KOPT-K1 (cell line): ENCODE measurements around the gene NUP210.

Source experiments
- H3K27ac ChIP-seq: fragments of 200-600 bp; sonication (generic); 2 replicates; pipeline ENCODE4 v1.5.1; 2016; ENCODE audit warnings: antibody characterized with exemption, mild to moderate bottlenecking, low read depth, low read length; ENCODE audit not compliant: poor library complexity, severe bottlenecking
- H3K36me3 ChIP-seq: fragments of 200-600 bp; sonication (generic); 2 replicates; pipeline ENCODE4 v1.5.1; 2017; ENCODE audit warnings: antibody characterized with exemption, mild to moderate bottlenecking, low read length, moderate library complexity; ENCODE audit not compliant: insufficient read depth
- H3K9me3 ChIP-seq: fragments of 200-600 bp; sonication (generic); 2 replicates; pipeline ENCODE4 v1.5.1; 2017; ENCODE audit warnings: antibody characterized with exemption, low read length, mild to moderate bottlenecking; ENCODE audit not compliant: insufficient read depth, poor library complexity, severe bottlenecking

NUP210 gene

DNA sequence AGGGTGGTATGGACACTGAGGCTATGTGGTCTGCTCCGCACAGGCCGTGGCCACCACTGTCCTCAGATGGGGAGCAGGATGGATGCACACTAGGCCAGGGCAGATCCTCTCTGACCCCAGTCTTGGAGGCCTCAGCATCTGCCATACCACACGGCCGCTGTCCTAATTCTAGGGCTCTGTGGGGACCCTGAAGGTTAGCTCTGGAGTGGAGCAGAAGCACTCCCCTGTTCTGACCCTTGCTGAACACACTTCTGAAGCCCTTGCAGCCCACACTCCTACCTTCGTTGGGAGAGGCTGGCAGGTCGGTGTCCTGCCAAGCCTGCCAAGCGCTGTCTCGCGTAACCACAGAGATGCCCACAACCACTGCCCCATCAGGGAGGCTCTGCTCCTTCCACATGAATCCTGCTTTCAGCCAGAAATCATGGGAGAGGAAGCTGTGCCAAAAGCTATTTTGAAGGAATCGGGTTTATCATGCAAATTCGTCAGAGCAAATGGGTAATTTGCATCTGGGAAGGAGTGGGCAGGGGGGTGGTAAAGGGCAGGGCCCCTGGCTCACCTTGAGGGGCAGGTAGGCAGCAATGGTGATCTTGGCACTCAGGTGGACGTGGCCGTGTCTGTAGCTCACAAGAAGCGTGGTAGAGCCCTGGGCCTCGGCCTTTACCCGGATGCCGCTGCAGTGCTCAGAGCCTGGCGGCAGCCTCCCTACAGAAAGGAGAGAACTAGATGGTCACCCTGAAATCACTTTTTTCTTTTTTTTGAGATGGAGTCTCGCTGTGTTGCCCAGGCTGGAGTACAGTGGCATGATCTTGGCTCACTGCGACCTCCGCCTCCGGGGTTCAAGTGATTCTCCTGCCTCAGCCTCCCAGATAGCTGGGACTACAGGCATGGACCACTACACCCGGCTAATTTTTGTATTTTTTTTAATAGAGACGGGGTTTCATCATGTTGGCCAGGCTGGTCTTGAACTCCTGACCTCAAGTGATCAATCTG, 54.4 kb downstream of the NUP210 start:
- peaks cover 100% of the 10 kb centered on the region for H3K36me3 ChIP-seq
- H3K27ac ChIP-seq: no peak overlapping the region

DNA sequence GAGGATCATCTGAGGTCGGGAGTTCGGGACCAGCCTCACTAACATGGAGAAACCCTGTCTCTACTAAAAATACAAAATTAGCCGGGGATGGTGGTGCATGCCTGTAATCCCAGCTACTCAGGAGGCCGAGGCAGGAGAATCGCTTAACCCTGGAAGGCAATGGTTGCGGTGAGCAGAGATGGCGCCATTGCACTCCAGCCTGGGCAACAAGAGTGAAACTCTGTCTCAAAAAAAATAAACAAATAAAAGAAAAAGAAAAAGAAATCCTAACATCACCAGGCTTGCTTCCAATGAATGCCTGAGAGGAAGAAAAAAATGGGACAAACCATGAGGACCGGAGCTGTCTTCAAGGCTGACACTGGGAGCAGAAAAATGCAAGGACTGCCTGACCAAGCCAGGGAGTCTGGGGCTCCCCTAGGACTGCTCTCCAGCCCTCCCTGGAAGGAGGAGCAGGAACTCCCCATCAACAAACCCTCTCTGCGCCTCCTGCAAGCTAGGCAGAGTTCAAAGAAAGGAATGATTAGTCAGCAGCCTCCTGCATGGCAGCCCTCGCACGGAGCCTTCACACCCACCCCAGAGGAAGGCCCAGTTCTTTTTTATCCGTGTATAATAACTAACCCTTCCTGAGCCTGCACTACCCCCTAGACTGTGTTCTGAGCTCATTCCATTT, 55.4 kb downstream of the NUP210 start:
- H3K36me3 ChIP-seq: peaks cover 100% of the 10 kb centered on the region
- no peaks in the 10 kb centered on the region for H3K9me3 ChIP-seq
- H3K27ac ChIP-seq: no peak overlapping the region

More for the DNA sequence above, 54.4 kb downstream of the NUP210 start:
- H3K9me3 ChIP-seq: no peaks in the 10 kb centered on the region

DNA sequence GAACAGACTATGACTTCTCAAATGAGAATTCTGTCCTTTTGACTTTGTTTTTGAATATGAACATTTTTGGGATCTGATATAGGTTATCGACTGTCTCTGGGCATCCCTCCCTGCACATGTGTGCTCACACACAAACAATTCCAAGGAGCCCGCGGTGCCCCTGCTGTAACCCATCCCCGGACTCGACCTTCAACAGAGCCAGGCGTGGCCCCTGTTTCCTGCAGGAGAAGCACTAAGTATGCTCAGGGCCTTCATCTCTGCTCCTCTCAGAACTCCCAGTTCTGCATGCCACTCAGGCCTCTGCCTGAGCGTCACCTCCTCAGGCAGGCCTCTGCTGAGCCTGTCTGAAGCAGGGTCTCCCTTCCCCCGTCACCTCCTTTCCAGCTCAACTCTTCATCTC, 57.6 kb downstream of the NUP210 start:
- H3K36me3 ChIP-seq: peaks cover 100% of the 10 kb centered on the region

DNA sequence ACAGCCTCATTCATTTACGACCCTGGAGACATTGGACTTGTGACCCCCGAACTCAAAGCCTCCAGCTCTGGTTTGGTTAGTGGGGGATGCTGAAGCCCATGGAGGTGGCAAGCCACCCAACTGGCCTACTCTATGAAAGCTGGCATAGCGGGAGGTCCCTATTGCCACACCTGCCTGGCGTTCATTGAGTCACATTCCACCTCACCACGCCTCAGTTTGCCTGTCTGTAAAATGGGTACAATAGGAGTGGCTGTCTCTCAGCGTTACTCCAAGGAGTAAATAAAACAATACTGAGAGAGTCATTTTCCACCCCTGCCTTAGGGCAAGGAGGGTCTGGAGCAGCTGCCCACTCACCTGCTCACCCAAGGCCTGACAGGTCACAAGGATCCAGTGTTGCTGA, 60.2 kb downstream of the NUP210 start:
- Histone ChIP-seq H3K27ac (no peak overlapping the region), H3K36me3 (peaks cover 100% of the 10 kb centered on the region), H3K9me3 (no peaks in the 10 kb centered on the region)

More for the DNA sequence above, 57.6 kb downstream of the NUP210 start:
- no peaks in the 10 kb centered on the region for H3K9me3 ChIP-seq
- no peak overlapping the region for H3K27ac ChIP-seq

DNA sequence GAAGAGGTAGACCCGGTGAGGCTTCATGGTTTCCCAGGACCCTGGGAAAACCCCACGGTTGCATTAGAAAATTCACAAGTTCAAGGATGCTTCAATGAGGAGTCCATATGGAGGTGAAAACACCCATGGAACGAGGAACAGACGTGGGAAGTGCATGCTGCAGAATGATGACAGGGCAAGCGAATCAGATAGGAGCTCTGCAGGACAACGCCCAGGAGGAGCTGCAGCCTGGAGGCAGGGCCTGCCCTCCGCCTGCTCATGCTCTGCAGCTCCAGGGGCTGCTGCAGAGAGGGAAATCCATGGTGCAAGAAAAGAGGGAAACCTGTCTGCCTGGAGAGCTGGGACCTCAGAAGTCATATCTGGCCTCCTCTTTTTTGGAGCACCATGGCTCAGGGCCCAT, 61.5 kb downstream of the NUP210 start:
- Histone ChIP-seq H3K27ac (no peak overlapping the region), H3K36me3 (peaks cover 100% of the 10 kb centered on the region), H3K9me3 (no peaks in the 10 kb centered on the region)

DNA sequence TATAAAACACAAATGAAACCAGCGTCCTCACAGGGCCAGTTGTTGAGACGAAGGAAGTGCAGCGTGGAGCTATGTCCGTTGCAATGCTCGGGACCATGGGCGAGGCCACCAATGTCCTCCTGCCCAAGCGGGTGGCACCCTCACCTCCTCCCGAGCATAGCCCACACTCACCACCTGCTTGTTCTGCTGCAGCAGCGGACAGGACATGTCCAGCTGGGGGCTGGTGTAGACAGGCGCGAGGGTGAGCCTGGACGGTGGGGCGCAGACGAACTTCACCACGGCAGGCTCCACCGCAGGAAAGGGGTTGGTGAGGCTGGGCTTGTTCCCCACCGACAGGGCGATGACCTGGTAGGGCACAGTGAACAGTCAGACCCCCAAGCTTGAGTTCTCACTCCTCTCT, 62.1 kb downstream of the NUP210 start:
- H3K36me3 ChIP-seq: peaks cover 100% of the 10 kb centered on the region
- H3K9me3 ChIP-seq: no peaks in the 10 kb centered on the region
- no peak overlapping the region for H3K27ac ChIP-seq

DNA sequence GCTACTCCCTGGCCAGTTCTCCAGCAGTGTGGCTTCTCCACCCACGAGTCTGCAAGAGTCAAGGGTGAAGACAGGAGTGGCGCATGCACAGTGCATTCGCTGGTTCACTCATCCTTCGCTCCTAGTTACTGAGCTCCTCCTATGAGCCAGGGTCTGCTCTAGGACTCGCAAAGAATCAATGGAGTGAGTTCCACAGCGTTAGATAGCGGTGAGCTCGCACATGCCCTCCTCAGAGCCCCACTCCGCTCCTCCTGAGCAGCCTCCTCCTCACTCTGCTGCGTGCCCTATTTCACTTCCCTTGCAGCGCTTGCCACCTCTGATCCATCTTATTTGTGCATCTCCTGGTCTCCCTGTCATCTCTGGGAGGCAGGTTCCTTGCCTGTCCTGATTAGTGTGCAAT, 63.0 kb downstream of the NUP210 start:
- Histone ChIP-seq H3K9me3 (no peaks in the 10 kb centered on the region), H3K27ac (no peak overlapping the region), H3K36me3 (peaks cover 100% of the 10 kb centered on the region)

DNA sequence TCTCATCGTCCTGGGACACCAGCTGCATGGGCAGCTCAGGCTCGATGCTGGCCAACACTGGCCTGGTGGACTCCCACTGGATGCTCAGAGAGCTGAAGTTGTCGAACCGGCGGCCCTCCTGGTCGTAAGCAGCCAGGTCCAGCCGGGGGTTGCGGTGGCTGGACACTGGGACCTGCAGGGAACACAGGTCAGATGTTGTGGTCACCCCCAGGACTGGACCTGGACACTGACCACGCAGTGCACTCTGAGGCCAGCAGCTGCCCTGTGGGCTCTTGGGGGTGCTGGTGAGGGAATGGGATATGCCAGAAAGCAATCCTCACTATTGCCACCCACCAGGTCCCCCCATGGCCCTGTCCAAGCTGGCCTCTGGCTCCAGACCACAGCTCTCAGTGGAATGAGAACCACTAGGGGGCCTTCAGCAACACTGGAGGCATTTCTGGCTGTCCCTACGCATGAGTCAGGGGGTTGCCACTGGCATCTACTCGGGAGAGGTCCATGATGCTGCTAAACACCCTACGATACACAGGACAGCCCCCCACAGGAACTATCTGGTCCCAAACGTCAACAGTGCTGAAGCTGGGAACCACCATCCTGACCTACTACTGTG, 66.1 kb downstream of the NUP210 start:
- Histone ChIP-seq H3K36me3 (peaks cover 100% of the 10 kb centered on the region), H3K27ac (no peak overlapping the region), H3K9me3 (no peaks in the 10 kb centered on the region)

DNA sequence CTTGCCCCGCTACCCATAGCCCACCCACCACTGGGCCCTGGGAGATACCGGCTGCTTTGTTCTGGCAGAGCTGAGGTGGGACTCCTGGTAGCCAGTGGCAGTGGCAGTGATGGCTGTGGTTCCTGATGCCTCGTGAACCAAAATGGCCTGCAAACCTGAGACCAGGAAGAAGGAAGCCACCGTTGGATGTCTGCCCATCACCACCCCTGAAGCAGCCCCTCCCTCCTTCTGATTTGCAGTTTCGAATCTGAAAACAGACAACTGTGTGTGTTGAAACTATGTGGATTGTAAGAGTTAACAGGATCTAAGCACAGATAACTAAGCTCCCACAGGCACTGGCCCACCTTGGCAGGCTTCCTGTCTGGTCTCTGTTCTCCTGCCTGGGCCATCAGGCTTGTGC, 66.6 kb downstream of the NUP210 start:
- Histone ChIP-seq H3K36me3 (peaks cover 100% of the 10 kb centered on the region), H3K27ac (no peak overlapping the region), H3K9me3 (no peaks in the 10 kb centered on the region)

DNA sequence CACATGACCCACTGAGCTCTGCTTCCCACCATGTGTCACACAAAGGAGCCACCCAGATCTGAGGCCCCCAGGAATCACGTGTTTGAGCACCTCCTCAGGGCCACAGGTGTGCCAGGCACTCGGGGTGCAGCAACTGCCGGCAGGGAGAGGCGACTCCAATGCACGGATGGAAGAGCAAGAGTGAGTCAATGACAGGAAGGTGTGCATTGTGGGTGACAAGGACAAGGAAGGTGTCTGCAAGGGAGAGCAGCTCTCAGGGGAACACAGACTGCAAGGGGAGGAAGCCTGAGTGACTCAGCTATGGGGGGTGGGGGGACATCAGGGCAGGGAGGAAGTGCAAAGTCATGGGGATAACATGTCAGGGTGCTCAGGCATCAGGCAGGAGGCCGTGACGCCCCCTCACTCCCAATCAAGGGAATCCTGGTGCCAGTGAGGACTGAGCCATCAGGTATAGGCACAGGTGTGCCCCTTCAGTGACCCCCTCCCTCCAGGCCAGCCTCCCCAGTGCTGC, 67.4 kb downstream of the NUP210 start:
- Histone ChIP-seq H3K9me3 (no peaks in the 10 kb centered on the region), H3K27ac (no peak overlapping the region), H3K36me3 (peaks cover 100% of the 10 kb centered on the region)

DNA sequence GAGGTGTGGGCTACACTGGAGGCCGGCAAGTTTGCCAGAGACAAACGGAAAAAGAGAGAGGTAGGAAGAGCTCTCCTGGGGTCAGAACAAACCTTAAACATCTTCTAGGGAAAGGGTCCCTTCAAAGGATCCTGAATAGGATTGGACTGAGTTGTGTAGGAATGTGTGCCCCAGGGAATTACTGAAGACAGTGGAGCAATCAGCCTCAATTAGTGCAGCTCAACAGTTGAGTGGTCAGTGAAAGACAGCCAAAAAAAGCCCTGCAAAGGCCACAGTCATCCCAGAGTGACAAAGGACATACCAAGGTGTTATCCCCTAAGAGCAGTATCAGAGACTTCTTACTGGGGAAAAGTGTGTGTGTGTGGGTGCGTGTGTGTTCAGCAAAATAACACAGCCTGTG, 70.3 kb downstream of the NUP210 start:
- peak overlapping the region; percentile 10 for H3K27ac ChIP-seq
- H3K36me3 ChIP-seq: peaks cover 100% of the 10 kb centered on the region
- H3K9me3 ChIP-seq: no peaks in the 10 kb centered on the region

DNA sequence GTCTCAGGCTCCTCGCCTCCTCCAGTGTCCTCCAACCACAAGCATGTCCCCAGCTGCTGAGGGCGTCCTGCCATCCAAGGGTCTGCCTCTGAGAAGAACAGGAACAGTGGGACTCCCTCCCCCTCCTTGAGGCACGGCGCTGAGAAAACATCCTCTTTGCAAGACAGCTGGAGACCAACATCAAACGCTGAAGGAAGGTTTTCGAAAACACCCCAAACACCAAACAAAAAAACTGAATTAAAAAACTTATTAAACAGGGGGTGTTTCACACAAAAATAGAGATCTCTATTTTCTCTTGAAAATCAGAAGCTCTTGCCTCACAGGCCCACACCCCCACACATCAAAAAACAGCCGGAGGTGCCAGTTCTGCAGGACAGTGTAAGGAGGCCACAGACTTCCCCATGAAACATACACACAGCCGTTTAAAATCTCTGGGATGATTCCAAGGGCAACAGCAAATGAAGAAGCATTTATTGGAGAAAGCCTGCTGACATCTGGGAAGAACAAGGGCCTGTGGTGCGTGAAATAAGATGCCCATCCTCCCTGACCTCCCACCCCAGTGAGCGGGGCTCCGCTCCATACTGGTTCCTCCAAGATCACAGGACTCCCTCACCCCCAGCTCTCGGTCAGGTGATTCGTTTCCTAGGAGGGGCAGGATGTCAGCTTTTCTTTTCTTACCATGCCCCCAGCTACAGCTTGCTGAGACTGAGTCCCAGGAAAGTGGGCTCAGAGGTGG, 71.3 kb downstream of the NUP210 start:
- H3K27ac ChIP-seq: peak overlapping the region; percentile 10
- peaks cover 99% of the 10 kb centered on the region for H3K36me3 ChIP-seq
- no peaks in the 10 kb centered on the region for H3K9me3 ChIP-seq

DNA sequence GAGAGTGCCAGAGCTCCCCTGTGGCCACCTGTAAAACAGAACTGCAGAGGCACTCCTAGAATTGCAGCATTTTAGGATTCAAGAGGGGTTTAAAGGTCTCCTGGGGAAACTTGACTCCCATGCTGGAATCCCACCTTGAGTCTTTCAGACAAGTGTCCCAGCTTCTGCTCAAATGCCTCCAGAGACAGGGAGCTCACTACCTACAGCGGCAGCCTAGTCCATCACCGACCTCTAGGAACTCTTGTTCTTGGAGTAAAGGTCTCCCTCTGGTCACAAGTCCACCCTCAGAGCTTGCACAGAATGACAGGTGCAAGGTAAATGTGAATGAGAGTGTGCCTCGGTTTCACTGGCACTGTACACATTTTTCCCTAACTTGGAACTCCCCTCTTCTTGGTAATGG, 72.0 kb downstream of the NUP210 start:
- H3K36me3 ChIP-seq: peaks cover 99% of the 10 kb centered on the region
- H3K9me3 ChIP-seq: no peaks in the 10 kb centered on the region
- peak overlapping the region; percentile 21 for H3K27ac ChIP-seq

DNA sequence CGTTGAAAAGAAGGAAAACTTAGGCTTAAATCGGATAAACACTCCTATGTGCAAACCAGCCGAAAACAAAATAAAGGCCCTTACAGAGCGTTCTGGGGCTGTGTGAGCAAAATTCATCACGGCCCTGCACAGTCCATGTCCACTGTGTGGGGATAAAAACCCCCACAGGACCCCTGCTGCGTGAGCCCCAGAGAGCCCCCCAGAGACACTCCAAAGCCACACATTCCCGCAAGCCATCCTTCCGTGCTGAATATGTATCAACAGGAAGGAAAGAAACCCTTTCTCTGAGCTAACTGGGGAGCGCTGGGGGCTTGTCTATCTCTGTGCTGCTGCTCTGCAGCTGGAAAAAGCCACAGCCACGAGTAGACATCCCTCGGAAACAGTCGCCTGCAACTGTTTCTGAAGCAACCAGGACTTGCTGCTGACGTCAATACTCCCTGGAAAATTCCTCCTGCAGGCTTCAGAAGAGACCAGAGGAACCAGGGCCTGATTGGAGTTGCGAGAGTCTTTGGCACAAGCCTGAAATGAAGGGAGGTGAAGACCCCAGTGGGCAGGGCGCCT, 72.7 kb downstream of the NUP210 start:
- Histone ChIP-seq H3K27ac (peak overlapping the region; percentile 21), H3K36me3 (peaks cover 99% of the 10 kb centered on the region), H3K9me3 (no peaks in the 10 kb centered on the region)
